ENCODE data around the gene SERINC2.

The SERINC2 gene

DNA sequence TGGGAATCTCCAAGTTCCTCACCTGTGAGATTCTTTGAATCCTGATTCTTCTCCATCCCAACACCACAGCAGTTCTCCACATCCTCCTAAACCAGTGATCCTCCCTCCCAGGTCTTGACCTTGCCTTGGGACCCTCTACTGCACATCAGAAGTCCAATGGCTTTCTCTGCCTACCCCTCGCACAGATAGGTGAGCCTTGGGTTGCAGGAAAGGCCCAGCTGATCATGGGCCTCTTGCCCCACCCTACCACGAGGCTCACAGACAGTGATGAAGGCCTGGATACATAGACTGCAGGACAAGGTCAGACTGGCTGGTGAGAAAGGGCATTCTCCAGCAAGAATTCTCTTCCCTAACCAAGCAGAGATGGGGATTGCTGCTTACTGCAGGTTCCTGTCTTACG lies 41.0 kb upstream of the SERINC2 start:
- TF ChIP-seq, protein P1, sequence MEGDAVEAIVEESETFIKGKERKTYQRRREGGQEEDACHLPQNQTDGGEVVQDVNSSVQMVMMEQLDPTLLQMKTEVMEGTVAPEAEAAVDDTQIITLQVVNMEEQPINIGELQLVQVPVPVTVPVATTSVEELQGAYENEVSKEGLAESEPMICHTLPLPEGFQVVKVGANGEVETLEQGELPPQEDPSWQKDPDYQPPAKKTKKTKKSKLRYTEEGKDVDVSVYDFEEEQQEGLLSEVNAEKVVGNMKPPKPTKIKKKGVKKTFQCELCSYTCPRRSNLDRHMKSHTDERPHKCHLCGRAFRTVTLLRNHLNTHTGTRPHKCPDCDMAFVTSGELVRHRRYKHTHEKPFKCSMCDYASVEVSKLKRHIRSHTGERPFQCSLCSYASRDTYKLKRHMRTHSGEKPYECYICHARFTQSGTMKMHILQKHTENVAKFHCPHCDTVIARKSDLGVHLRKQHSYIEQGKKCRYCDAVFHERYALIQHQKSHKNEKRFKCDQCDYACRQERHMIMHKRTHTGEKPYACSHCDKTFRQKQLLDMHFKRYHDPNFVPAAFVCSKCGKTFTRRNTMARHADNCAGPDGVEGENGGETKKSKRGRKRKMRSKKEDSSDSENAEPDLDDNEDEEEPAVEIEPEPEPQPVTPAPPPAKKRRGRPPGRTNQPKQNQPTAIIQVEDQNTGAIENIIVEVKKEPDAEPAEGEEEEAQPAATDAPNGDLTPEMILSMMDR (conservative IDR thresholded peaks at IDR 0.05), result no peak
- no peak overlapping the region for H3K27ac ChIP-seq

DNA sequence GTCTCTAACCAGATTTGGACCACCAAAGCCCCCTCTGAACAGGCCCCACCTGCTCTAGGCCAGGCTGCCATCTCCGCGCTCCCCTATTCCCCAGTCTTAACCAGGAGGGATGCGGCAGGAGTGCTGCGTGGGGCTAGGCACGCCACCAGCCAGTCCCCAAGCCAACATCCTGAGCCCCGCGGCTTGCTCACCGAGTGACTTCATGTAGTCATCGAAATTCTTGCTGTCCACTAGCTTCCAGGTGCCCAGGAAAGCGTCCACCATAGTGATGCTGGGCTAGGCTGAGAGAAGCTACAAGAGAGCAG lies 40.3 kb upstream of the SERINC2 start:
- H3K27ac ChIP-seq, result no peak overlapping the region; the same call in 1 of the 2 replicates
- TF ChIP-seq, protein P1 (conservative IDR thresholded peaks at IDR 0.05), result no peak

- TF ChIP-seq, protein P1 (conservative IDR thresholded peaks at IDR 0.05), result no peak
- H3K27ac ChIP-seq, result peak within 1 kb of the TSS; percentile 36
Measured at GRCh38 chr1:31373056-31373896, 39.7 kb upstream of the SERINC2 start, which contains the start of gene FABP3. TSS of gene FABP3 (minus strand) at chr1:31373076. CDS start at chr1:31373014, 62 bp downstream.

- H3K27ac ChIP-seq, result peak overlapping the region; percentile 36; the same call in 1 of the 2 replicates
- TF ChIP-seq, protein P1 (conservative IDR thresholded peaks at IDR 0.05), result no peak
Measured at GRCh38 chr1:31373897-31374486, 39.0 kb upstream of the SERINC2 start.

GRCh38 chr1:31374511-31375196 lies 38.4 kb upstream of the SERINC2 start:
- H3K27ac ChIP-seq, result no peak overlapping the region
- TF ChIP-seq, protein P1 (conservative IDR thresholded peaks at IDR 0.05), result no peak

GRCh38 chr1:31376375-31377134 lies 36.5 kb upstream of the SERINC2 start:
- TF ChIP-seq, protein P1 (conservative IDR thresholded peaks at IDR 0.05), result no peak
- H3K27ac ChIP-seq, result no peak overlapping the region

Data from VCaP (cell line).